ENCODE results near the gene CLSTN2. TPM values are rescaled to one million over a fixed set of nuclear protein-coding genes. Genes with fewer than 3 reads are reported as not detected.

CLSTN2 gene
- total RNA-seq, 2 donors from 2014 or later, result 13.6 to 28.3 TPM

DNA sequence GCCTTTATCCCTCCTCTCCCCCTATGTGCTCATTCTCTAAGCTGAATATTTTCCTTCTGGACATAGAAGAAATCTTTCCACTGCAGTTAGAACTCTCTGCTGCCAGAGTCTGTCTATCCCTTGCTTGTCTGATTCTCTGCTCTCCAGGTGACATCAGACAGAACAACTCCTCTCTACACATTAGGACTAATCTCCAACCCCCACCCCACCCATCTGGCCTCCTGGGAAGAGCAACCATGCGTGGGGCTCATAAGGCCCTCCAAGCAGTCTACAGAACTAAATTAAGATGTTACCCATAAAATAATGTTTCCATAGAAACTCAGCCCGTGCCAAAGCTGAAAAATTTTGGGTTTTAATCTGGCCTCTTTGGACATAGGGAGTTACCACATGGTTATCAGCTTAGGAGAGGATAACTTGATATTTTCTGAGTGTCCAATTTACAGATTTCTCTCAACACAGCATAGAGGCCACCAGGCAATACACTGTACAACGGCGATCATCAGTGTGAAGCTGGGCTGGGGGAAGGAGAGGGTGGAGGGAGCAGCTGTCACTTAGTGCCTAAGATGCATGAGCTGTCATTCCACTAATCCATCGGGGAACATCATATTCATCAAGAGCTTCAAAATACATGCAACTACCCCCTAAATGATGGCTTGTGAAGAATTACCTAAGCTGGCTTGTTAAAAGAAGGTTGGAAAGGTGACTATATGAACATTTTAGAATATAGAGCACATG, 199.4 kb downstream of the CLSTN2 start:
- no peak for DNase-seq (ENCODE audit: low spot score)
- Histone ChIP-seq H3K4me1 (peaks cover 0 to 12% of the 10 kb centered on the region in 2 donors), H3K27ac (no peak overlapping the region), H3K27me3 (no peaks in the 10 kb centered on the region), H3K9me3 (no peaks in the 10 kb centered on the region), H3K36me3 (no peaks in the 10 kb centered on the region), H3K4me3 (no peak overlapping the region)
- TF ChIP-seq CTCF (IDR thresholded peaks at IDR 0.05), result no peak

GRCh38 chr3:140135461-140135860, 200.5 kb downstream of the CLSTN2 start:
- no peak for TF ChIP-seq CTCF (IDR thresholded peaks at IDR 0.05)
- H3K36me3 ChIP-seq, result no peaks in the 10 kb centered on the region

DNA sequence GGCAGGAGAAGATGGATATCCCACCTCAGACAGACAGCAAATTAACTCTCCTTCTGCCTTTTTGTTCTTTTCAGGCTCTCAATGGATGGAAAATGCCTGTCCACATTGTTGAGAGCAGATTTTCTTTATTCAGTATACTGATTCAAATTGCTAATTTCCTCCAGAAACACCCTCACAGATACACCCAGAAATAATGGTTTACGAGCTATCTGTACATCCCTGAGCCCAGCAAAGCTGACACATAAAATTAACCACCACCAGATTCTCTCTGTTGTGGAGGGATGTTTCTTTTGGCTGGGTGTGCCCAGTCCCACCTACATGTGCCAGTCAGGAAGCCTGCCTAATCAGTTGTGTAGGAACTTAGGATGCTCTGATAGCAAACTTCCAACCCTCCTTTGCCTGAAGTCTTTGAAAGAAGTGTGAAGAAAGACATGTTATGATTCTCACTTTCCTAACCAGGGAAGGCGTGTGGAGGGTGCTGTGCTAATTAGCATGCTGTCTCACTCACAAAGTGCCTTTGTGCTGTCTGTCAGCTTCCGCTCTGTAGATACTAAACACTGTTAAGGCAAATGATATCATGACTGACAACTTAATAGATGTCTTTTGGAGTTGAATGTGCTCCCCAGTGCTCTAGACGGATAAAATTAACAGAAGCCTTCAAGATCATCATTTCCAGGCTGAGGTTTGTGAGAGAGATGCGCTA, 208.5 kb downstream of the CLSTN2 start:
- no peak for DNase-seq (ENCODE audit: low spot score)
- no peak overlapping the region for H3K4me3 ChIP-seq
- no peaks in the 10 kb centered on the region for H3K9me3 ChIP-seq
- no peaks in the 10 kb centered on the region for H3K27me3 ChIP-seq
- TF ChIP-seq CTCF (IDR thresholded peaks at IDR 0.05), result no peak
- no peak overlapping the region for H3K27ac ChIP-seq
- H3K36me3 ChIP-seq, result no peaks in the 10 kb centered on the region
- H3K4me1 ChIP-seq, result no peaks in the 10 kb centered on the region

More at GRCh38 chr3:140135461-140135860, 200.5 kb downstream of the CLSTN2 start:
- Histone ChIP-seq H3K4me1 (peaks cover 0 to 2% of the 10 kb centered on the region in 2 donors), H3K27me3 (no peaks in the 10 kb centered on the region), H3K27ac (no peak overlapping the region), H3K4me3 (no peak overlapping the region), H3K9me3 (no peaks in the 10 kb centered on the region)
- no peak for DNase-seq (ENCODE audit: low spot score)

GRCh38 chr3:140145528-140145927, 210.5 kb downstream of the CLSTN2 start:
- no peaks in the 10 kb centered on the region for H3K4me1 ChIP-seq
- no peak overlapping the region for H3K4me3 ChIP-seq
- H3K27me3 ChIP-seq, result no peaks in the 10 kb centered on the region
- TF ChIP-seq CTCF (IDR thresholded peaks at IDR 0.05), result no peak
- H3K27ac ChIP-seq, result no peak overlapping the region
- no peak for DNase-seq (ENCODE audit: low spot score)
- no peaks in the 10 kb centered on the region for H3K9me3 ChIP-seq
- H3K36me3 ChIP-seq, result no peaks in the 10 kb centered on the region

GRCh38 chr3:140146668-140147067, 211.7 kb downstream of the CLSTN2 start:
- Histone ChIP-seq H3K4me3 (no peak overlapping the region), H3K27ac (no peak overlapping the region), H3K27me3 (no peaks in the 10 kb centered on the region), H3K36me3 (no peaks in the 10 kb centered on the region), H3K4me1 (no peaks in the 10 kb centered on the region), H3K9me3 (no peaks in the 10 kb centered on the region)
- TF ChIP-seq CTCF (IDR thresholded peaks at IDR 0.05), result no peak
- no peak for DNase-seq (ENCODE audit: low spot score)

All from right atrium auricular region (tissue), 2 donors.